K562 treated with DMSO at 1 percent for 48 hours (cell line): ENCODE data around the gene ZBTB17. TPM values are rescaled to one million over a fixed set of nuclear protein-coding genes. Genes with fewer than 3 reads are reported as not detected.

Experiments
- total RNA-seq: library from RNA; unstranded; fragments of 300-600 nt; gene quantifications from 2 replicates; pipeline ENCODE4 v1.2.3, GENCODE V29; 2022; ENCODE audit warnings: low replicate concordance; ENCODE audit errors: extremely low read depth

Gene ZBTB17
- not detected in 2 replicates for total RNA-seq

DNA sequence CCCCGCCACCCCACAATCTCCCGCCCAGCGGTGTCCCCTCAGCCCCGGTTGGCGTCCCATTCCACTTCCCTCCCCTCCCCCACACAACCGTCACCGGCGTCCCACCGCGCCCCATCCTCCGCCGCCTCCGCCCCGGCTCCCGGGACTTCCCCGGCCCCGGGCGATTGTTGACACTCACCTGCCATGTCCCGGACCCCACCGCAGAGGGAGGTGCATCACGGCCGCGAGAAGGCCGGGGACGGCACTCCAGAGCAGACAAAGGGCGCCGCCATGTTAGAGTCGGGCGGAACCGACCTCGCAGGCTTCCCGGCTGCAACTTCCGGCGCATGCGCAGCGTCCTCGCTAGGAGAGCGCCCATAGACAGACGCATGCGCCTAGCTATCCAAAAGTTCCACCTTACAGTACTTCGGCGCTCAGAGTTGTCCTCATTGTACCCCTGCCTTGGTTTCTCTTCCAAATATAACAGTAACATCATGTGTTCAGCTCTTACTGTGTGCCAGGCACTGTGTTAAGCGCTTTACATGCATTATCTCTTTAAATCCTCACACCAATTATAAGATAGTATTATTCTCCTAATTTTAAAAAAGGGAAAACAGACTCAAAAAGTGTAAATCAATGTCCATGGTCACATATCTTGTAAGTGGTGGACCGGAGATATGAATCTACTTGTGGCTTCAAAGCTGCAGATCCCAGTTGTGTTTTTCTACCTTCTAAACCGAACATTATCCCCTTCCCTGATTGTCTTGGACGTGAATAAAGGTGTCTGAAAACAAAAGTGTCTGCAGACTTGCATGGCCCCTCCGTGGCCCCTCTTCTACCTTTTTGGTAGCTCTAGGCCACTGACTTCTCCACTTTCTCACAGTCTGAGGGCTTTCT lies at the start of gene ZBTB17:
Gene ZBTB17 (minus strand): TSS at position 297 of the 876 bp plus-strand sequence. CDS start 27,606 bp downstream, outside the sequence.

DNA sequence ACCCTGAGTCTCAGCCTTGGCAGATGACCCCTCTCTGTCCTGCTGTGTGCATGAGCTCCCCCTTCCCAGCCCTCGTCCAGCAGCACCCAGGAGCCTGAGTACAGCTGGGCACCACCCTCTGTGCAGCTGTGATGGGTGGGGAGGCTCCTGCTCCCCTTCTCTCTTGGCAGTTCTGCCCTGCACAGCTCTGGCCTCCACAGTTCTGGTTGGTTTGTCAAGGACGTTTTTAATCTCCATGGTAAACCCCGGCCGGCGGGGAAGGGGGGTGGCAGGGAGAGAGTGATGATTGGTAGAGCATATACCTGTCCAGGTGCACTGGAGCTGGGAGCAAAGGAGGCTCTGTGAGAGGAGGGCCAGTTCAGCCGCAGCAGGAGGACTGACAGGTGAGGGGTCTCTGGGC lies 45.8 kb upstream of the ZBTB17 start, which contains the start of gene CLCNKA:
Gene CLCNKA (plus strand): TSS at position 356 of the 400 bp plus-strand sequence. CDS start 584 bp downstream, outside the sequence.

DNA sequence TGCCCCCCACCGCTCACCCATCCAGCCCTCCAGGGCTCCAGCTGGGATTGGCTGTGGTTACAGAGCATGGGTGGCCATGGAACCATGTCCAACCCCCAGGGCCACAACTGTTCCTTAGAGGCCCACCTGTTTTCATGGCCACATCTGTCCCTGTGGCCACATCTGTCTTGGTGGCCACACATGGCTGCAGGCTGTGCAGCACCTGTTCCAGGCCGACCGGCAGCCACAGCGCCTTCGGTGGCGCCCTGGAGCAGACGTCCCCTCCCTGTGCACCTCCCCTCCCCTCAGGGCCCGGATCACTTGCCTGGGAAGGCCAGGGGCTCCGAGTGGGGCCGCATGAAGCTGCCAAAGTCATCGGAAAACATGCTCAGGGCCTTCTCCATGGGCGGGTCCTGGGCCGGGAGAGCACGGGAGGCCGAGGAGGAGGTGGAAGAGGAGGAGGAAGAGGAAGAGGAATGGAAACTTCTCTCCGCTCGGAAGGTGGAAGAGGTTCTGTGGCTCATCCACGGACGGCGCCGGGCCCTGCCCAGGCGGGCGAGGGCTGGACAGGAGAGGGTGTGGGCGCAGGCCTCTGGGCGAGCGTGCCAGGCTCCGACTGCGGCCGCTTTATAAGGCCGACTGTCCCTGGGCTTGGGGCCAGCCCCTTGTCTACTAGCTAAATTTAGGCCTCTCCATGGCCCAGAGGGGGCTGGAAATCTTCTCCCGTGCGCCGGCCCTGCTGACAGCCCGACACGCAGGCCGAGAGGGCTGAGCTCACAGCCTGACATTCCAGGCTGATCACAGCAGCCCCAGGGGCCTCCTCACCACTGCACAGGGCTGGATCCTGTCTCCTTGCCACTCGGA lies 41.8 kb upstream of the ZBTB17 start, which contains the start of gene HSPB7:
Gene HSPB7 (minus strand): TSS at position 583 of the 843 bp plus-strand sequence. CDS start 80 bp downstream, at position 503.

Other genes starting within 250 kb of the ZBTB17 start
- gene SLC25A34, start 239.8 kb downstream of the ZBTB17 start, total RNA-seq, result not detected in 2 replicates
- not detected in 2 replicates for gene TMEM82, start 233.6 kb downstream of the ZBTB17 start, total RNA-seq
- gene FBLIM1, start 217.3 kb downstream of the ZBTB17 start, total RNA-seq, result not detected in 2 replicates
- not detected in 2 replicates for gene UQCRHL, start 168.5 kb downstream of the ZBTB17 start, total RNA-seq
- not detected in 2 replicates for gene SPEN, start 128.4 kb downstream of the ZBTB17 start, total RNA-seq
- not detected in 2 replicates for gene SRARP, start 28.1 kb upstream of the ZBTB17 start, total RNA-seq
- gene HSPB7, start 41.9 kb upstream of the ZBTB17 start, total RNA-seq, result not detected in 2 replicates
- gene CLCNKA, start 45.9 kb upstream of the ZBTB17 start, total RNA-seq, result not detected in 2 replicates
- gene CLCNKB, start 67.7 kb upstream of the ZBTB17 start, total RNA-seq, result not detected in 2 replicates
- gene FAM131C, start 97.5 kb upstream of the ZBTB17 start, total RNA-seq, result not detected in 2 replicates
- gene EPHA2, start 180.0 kb upstream of the ZBTB17 start, total RNA-seq, result not detected in 2 replicates
- not detected in 2 replicates for gene ARHGEF19, start 236.6 kb upstream of the ZBTB17 start, total RNA-seq